ELR (cell line): ENCODE measurements around the gene CCNY.

ENCODE experiments used
- DNase-seq: peaks from one replicate; pipeline ENCODE4 v3.0.0-alpha.2; 2015; ENCODE audit warnings: low read depth

The CCNY gene

DNA sequence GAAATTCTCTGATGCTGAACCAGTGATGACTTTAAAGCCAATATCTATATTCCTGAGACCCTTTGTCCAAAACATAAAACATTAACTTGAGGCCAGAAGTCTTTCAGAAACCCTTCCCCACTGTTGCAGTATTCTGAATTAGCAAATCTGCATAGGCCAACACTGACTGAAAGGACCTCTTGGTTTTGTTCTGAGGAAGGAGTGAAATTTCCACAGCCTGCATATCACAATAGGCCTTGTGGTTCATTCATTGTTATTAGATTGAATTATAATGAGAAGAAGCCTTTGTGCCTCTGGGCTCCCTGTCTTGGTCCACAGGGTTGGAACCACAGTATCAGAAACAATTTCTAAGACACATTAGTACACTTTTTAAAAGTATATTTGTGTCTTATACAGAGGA, 90.3 kb downstream of the CCNY start:
- DNase-seq, result no peak

DNA sequence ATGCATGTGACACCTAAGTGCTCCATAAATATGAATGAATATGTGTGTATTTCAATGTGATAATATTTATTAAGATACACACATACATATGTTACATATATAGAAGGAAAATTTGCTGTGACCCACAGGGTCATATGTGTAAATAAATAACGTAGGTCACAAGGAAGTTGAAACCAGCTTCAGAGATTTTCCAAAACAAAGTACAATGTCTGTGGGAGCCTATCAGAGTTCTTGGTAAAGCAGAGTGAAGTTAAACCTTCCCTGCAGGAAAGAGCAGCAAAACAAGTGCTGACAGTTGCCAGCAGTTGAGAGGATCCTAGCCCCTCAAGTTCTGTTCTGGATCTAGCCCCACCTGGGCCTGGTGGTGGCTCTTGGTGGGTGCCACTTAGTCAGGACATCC, 91.2 kb downstream of the CCNY start:
- no peak for DNase-seq

DNA sequence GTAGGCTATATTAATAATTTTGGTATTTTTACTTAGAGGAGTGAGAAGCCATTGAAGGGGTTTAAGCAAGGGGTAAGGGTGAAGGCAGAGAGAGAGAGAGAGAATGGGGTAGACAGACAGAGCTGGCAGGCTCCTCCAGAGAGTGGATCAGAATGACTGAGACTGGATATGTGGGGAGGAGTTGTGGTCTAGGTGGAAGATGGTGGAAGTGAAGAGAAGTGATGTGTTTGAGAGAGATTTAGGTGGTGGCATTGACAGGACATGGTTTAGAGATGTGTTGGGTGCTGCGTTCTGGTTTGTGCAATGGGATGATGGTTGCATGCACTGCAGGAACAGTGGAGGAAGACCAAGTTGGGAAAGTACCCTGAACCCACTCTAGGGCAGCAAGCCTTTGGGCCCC, 92.2 kb downstream of the CCNY start:
- no peak for DNase-seq

DNA sequence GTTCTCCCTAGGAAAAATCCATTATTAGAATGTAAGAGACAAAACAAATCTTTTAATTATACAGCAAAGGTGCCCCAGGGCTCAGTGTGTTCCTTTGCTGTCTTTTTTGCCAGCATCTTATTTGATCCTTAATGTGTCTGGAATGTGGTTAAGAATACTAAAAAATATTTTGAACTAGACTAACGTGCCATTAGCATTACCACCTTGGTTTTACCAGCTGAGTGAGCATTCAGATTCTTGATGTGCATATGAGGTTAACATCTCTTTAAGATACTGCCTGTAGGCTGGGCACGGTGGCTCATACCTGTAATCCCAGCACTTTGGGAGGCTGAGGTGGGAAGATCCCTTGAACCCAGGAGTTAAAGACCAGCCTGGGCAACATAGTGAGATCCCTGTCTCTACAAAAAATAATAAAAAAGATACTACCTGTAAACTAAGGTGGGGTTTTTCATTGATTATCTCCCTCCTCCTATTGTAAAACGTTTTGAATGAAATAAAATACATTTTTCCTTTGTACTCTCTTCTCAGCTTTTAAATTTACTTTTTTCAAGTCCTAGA, 96.6 kb downstream of the CCNY start:
- no peak for DNase-seq

DNA sequence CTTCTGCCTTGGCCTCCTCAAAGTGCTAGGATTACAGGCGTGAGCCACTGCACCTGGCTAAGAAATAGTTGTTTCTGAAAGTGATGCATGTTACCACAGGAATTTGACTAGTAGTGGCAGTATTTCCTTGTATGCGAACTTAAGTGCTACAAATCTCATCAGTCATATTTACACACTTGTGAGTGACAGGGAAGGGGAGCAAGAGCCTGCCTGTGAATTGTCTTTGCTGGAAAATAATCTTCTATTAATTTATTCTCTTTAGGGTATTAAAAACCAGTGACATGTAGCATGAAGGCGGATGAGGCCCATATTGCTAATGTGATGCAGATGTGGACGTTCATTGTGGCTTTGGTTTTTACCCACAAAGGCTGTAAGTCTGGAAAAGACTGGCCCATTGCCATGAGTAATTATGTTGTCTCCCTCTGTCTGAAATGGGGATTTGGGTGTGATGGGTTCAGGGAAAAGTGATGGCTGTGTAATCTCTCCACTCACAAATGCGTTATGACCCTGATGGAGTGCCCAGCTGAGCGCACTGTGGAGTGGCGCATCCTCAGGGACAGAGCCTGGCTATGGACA, 97.6 kb downstream of the CCNY start:
- no peak for DNase-seq

DNA sequence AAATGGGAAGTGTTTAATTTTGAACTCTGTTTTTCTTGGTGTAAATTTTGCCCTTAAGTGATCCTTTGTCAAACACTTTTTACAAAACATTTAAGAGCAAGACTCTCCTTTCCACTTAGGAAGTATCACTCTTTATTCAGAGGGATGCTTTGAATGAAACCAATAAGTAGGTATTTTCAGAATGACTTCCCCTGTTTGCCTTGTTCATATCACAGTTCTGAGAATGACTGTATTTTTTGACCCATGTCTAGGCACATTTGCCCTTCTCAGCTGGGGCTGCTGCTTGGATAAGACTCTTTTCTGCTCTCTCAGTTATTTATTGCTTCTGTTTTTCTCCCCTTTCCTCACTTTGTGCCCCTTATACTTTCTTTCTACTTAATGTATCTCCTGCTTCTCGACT, 98.2 kb downstream of the CCNY start:
- no peak for DNase-seq

DNA sequence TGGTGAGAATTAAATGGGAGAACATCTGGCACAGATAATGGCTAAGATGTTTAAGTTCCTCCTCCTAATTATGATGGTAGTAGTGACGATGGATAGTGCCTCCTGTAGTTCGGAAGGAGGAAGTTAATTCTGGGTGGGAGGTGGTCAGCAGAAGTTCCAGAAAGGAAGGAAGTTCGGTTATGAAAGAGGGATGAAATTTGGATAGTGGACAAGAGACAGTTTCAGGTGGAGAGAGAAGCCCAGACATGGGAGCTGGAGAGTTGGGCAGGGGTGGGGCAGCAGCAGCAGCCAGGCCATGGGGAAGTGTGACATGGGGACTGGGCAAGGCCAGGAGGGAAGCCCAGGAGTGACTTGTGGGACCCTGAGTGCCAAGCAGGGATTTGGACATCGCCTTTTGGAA, 99.5 kb downstream of the CCNY start:
- DNase-seq, result no peak

DNA sequence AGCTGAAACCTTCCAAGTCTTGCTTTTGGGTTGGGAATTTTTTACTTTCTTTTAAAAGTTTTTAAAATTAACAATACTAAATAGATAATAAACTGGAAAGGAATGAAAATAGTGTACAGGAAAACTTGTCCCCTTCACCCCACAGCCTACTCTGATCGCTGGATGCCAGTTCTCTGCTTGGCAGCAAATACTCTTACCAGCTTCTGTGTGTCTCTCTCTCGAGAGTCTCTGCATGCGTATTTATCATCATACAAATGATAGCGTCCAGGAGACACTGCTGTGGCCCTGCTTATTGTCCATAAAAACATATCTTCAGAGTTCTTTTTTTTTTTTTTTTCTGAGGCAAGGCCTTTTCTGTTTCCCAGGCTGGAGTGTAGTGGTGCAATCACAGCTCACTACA, 101.5 kb downstream of the CCNY start:
- DNase-seq, result no peak

DNA sequence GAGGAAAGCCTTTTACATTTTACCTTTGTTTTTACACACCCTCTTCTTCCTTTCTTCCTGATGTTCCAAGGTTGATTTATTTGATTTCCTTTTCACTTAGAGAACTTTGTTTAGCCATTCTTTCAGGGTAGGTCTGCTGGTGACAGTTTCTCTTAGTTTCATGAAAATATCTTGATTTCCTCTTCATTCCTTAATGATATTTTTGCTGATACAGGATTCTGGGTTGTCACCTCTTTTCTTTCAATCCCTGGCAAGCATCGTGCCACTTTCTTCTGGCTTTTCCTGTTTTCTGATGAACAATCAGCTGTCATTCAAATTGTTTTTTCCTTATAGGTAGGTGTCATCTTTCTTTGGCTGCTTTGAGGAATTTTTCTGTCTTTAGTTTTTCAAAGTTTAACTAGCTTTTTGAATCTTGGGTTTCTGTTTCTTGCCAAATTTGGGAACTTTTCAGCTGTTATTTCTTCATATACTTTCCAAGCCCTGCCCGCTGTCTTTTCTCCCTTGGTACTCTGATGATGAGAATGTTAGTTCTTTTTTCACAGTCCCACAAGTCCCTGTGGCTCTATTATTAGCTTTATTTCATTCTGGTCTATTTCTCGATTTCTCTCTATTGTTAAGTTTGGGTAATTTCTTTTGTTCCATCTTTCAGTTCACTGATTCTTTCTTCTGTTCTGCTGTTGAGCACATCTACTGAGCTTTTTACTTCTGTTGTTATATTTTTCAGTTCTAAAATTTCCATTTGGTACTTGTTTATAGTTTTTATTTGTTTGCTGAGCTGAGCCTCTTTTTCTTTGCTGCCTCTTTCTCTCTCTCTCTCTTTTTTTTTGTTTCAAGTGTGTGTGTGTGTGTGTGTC, 102.6 kb downstream of the CCNY start:
- DNase-seq, result no peak

DNA sequence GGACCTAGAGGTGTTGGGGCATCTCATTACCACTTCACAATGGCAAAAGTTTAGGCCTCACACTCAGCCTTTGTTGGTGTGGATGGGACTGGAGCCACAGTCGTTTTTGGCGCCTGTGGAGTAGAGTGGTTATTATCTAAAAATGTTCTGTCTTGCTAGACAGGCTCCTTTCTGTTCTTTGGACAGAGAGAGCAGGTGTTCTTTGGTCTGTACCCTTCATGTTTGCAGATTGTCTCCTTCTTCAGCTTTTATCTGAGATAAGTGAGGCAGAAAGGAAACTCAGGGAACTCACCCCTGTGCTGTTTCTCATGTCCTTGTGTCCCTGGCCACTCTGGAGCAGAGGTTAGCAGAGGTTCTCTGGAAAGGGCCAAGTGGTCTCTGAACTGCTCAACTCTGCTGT, 103.7 kb downstream of the CCNY start:
- DNase-seq, result no peak

DNA sequence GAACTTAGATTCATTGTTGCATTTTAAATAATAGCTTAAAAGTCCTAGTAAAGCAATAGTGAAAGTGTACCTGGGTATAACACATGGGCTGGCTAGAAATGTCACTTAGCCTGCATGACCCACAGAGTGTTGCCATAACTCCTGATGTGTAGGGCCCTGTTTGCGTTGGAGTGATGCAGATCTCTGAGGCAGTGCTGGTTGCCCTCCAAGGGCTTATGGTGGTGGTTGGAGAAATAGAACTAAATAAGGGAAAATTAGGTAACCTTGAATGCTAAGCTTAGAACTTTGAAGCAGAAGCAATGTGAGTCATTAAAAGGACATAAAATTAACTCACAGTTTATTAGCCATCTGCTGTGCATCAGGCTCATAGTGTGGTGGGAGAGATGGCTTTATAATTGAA, 105.7 kb downstream of the CCNY start:
- DNase-seq, result no peak

DNA sequence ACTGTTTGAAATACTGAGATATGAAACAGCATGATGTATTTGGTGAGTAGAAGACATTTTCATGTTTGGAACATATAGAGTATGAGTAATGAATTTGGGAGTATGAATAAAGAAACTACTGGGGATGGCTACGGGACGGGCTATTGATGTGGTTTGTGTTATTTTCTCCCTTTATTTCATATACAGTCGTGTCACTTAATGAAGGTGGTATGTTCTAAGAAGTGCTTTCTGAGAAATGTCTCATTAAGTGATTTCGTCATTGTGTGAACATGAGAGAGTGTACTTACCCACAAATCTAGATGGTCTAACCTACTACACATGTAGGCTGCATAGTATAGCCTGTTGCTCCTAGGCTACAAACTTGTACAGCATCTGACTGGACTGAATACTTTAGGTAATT, 106.3 kb downstream of the CCNY start:
- no peak for DNase-seq

DNA sequence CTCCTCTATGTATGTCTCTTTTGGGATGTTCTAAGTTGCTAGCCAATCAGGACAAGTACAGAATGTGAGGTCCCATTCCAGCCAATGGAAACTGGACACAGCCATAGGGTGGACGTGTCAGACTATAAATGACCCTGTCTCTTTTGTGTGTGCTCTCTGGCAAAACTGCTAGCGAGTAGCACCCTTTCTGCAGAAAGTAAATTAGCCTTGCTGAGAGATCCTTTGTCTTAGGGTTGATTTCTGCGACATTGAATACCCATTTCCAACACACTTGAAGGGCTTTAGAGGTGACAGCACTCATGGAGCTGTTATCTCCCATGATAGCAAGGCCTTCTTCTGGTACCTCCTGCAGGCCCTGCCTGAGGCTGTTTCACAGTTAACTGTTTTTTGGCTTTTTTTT, 107.5 kb downstream of the CCNY start:
- DNase-seq, result no peak

DNA sequence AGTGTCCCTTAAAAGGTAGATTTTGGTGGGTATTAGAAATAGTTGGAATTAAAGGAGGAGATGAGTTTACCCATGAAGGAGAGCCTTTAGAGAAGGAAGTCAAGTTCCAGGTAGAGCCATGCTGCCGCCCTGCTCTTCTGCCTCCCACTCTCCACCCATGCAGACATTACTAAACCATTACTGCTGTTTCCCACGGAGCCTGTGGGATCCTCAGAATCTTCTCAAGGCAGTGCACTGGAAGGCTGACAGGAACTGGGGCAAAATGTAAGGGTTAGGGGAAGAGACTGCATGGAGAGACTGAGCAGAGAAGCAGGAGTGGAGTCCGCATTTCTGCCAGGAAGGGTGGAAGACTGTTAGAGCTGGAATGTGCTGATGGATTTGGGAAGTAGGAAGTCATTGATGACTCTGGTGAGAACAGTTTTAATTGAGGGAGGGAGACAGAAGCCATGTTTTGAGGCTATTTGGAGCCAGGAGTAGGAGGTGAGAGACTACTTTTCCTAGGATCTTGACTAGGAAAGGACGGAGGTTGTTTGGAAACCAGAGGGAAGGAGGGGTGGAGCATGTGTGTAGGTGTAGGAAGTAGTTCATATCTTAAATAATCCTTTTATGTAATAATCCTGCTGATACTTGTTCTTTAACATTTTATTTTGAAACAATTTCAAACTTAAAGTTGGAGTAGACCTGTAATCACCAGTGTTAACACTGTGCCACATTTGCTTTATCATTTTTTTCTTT, 109.0 kb downstream of the CCNY start:
- no peak for DNase-seq

DNA sequence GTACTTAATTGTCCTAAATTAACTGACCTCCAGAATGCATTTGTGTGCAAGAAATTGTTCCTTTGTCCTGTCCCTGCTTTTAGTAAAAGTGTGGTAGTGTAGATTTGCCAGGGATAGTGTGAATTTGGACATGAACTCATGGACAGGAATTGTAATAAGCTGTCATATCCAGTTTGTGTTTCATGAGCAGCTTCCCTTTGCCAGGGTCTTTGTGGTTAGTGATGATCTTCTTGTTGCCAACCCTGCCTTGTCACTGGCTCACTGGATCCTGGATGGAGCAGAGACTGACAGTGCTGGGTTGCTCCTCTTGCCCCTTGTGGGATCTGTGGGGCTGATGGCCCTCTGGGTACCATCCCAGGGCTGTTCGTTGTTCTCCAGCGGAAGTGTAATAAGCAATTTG, 110.1 kb downstream of the CCNY start:
- peak; percentile 24 for DNase-seq

DNA sequence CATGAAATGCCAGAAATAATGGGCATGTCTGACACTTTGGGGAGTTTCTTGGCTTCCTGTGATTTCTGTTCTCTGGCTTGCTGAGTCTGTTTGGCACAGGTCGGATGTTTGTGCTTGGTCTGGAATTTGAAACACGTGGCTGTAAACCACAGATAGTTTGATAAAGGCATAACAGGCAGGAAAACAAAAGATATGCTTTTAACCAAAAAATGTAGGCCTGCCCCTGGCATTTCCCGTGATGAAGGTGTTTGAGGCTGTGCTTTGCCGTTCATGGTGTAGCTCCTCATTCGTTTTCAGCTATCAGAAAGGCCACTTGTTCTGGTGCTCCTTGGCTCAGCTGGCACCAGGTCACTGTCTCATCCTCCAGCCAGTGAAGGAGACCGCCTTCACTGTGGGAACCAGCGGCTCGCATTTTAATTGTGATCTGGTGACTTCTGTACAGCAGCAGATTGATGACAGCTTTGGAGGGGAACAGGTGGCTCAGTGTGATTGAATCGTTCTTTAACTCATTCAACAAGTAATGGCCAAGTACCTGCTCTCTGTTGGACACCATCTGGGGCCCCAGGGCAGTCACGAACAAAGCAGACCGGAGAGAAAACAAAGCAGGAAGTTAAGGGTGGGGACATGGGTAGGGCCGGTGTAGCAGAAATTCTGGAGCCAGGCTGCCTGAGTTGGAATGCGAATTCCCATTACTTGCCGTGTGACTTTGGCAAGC, 111.5 kb downstream of the CCNY start:
- DNase-seq, result peak; percentile 78

DNA sequence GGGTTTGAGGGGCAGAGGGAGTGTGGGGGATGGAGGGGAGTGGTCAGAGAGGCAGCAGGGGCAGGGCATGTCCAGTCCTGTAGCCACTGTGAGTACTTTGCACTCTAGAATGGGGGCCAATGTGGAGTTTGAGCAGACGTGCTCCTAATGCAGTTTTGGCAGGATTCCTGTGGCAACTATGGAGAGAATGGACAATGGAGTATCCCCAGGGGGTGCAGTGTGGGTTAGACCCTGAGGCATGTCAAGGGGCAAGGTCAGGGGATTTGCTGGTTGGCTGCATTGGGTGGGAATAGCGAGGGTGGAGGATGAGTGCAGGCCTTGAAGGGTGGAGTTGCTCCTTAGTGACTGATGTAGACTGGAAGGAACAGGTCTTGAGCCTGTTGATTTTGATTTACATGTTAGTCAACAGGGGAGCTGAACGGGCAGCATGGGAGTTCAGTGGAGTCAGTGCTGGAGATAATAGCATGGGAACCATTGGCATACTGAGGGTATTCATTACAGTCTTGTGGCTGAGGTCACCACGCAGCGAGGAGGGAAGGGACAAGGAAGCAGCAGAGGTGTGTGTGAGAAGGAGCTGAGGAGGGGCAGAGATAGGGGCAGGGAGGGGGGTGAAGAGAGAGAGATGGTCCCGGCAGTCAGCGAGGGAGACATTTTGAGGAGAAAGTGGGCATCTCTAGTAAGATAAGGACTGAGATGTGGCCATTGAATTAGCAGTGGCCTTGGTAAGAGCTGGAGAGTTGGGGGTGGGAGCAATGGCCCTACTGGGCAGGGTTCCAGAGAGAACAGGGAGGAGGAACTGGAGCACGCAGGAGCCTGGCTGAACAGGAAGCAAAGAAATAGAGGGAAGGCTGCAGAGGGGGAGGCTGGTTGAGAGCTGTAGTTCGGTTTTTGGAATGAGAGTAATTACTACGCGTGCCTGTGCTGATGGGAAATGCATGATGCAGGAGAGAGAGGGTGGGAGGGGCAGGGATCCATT, 112.7 kb downstream of the CCNY start:
- no peak for DNase-seq

DNA sequence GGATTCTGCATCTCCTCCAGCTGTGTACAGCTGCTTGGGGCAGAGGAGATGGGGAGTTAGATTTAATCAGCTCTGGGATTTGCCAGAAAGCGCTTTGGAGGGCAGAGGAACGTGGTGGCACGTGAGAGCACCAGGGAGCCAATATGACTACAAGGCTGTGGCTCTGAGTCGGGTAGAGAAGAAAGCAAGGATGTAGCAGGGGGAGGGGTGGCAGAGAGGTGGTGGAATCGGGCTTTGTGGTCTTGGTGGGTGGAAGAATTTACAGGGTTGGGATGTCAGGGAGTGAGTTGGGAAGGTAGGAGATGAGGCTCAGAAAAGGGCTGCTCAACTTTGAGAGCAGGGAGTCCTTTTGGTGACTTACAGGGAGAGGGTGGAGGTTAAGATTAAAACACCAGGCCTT, 113.6 kb downstream of the CCNY start:
- DNase-seq, result no peak

DNA sequence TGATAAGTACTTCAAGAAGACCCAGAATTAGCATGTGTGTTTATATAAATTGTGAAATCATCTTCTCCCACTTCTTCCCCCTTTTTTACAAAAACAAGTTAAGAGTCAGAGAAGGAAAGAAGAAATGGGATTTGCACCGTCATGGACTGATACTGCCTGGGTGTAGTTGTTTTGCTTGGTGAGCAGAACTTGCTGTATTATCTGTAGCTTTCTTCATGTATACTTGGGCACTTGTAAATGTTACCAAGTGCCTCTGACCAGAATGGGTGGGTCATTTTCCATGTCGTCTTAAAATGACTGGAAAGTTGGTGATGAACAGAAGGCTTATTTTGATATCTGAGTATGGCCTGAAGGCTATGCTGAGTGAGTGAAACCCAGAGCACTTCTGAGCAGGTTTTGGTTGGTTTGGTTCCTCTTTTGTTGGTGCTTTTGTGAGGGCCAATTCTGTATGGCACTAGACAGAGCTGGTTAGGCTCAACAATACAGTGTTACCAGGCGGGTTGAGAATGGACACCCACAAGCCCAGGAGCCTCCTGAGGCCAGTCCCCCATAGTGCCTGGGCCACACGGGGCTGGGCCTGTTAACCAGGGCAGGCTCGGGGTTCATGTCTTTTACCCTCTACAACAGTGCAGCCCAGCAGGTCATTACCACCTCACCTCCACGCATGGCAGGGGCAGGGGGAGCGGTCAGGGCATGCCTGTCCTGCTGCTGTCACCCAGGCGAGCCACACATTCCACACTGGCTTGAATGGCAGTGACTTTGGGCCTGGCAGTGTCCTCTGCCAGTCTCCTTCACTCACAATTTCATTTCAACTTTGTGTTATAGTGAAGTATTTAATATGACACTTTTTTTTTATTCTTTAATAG, 115.1 kb downstream of the CCNY start:
- no peak for DNase-seq

DNA sequence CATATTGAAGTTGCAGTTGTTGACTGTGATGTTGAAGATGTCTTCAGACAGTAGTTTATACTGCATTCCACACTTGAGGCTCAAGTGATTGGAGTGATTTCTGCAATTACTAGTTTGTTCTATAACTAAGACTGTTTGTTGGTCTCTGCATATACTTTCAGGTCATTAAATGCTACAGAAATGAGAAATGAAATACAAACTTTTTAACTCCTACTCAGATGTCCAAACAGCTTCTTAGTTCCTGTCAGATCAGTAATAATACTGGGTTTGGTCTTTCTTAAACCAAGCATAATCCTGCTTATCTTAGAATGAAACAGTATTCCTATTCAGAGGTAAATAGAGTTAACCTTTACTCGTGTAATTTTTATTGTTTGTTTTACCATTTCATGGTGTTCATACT, 115.9 kb downstream of the CCNY start:
- no peak for DNase-seq
